ENCODE data around the gene TNNI2.

TNNI2 gene

GRCh38 chr11:1820463-1821325 is 18.1 kb upstream of the TNNI2 start:
- no peak overlapping the region for H3K4me3 ChIP-seq (ENCODE audit: low read length)

GRCh38 chr11:1821562-1821961 is 17.2 kb upstream of the TNNI2 start:
- DNase-seq: no peak
- Histone ChIP-seq H3K4me2 (ENCODE audit: low read depth, low read length) (no peak overlapping the region), H2AFZ (ENCODE audit: low read length) (no peak overlapping the region), H3K27me3 (replicated peaks; ENCODE audit: insufficient read depth, low read length) (peaks cover 84% of the 10 kb centered on the region), H3F3A (ENCODE audit: insufficient read depth, low read length) (no peaks in the 10 kb centered on the region), H3K9me3 (replicated peaks; ENCODE audit: insufficient read depth, low read length) (no peaks in the 10 kb centered on the region), H3K79me2 (ENCODE audit: low read length) (no peaks in the 10 kb centered on the region), H3K36me3 (replicated peaks; ENCODE audit: insufficient read depth, low read length) (no peaks in the 10 kb centered on the region), H3K9me2 (replicated peaks; ENCODE audit: insufficient read depth, low read length) (no peaks in the 10 kb centered on the region), H4K20me1 (ENCODE audit: insufficient read depth, low read length) (no peaks in the 10 kb centered on the region), H3K4me3 (ENCODE audit: low read length) (no peak overlapping the region), H3K4me1 (ENCODE audit: low read length) (no peaks in the 10 kb centered on the region), H3K9ac (ENCODE audit: low read length) (no peak overlapping the region), H3K27ac (ENCODE audit: low read length) (no peak overlapping the region)
- TF ChIP-seq EZH2phosphoT487 (IDR thresholded peaks at IDR 0.05; ENCODE audit: low read length): no peak
- TF ChIP-seq EZH2 (optimal IDR thresholded peaks at IDR 0.05; ENCODE audit: low read depth, low read length): no peak
- TF ChIP-seq, protein P1, sequence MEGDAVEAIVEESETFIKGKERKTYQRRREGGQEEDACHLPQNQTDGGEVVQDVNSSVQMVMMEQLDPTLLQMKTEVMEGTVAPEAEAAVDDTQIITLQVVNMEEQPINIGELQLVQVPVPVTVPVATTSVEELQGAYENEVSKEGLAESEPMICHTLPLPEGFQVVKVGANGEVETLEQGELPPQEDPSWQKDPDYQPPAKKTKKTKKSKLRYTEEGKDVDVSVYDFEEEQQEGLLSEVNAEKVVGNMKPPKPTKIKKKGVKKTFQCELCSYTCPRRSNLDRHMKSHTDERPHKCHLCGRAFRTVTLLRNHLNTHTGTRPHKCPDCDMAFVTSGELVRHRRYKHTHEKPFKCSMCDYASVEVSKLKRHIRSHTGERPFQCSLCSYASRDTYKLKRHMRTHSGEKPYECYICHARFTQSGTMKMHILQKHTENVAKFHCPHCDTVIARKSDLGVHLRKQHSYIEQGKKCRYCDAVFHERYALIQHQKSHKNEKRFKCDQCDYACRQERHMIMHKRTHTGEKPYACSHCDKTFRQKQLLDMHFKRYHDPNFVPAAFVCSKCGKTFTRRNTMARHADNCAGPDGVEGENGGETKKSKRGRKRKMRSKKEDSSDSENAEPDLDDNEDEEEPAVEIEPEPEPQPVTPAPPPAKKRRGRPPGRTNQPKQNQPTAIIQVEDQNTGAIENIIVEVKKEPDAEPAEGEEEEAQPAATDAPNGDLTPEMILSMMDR (IDR thresholded peaks at IDR 0.05; ENCODE audit: low read length): no peak

More at GRCh38 chr11:1820463-1821325, 18.1 kb upstream of the TNNI2 start:
- Histone ChIP-seq H3K9me2 (replicated peaks; ENCODE audit: insufficient read depth, low read length) (no peaks in the 10 kb centered on the region), H3F3A (ENCODE audit: insufficient read depth, low read length) (no peaks in the 10 kb centered on the region), H3K27me3 (replicated peaks; ENCODE audit: insufficient read depth, low read length) (peaks cover 84% of the 10 kb centered on the region), H3K4me2 (ENCODE audit: low read depth, low read length) (no peak overlapping the region), H4K20me1 (ENCODE audit: insufficient read depth, low read length) (no peaks in the 10 kb centered on the region), H3K4me1 (ENCODE audit: low read length) (no peaks in the 10 kb centered on the region), H3K9me3 (replicated peaks; ENCODE audit: insufficient read depth, low read length) (no peaks in the 10 kb centered on the region), H3K79me2 (ENCODE audit: low read length) (no peaks in the 10 kb centered on the region), H3K36me3 (replicated peaks; ENCODE audit: insufficient read depth, low read length) (no peaks in the 10 kb centered on the region), H2AFZ (ENCODE audit: low read length) (no peak overlapping the region), H3K9ac (ENCODE audit: low read length) (no peak overlapping the region), H3K27ac (ENCODE audit: low read length) (no peak overlapping the region)
- no peak for DNase-seq
- no peak for TF ChIP-seq EZH2 (optimal IDR thresholded peaks at IDR 0.05; ENCODE audit: low read depth, low read length)

- no peaks in the 10 kb centered on the region for H3K79me2 ChIP-seq (ENCODE audit: low read length)
- H3K9me3 ChIP-seq (replicated peaks; ENCODE audit: insufficient read depth, low read length): no peaks in the 10 kb centered on the region
- no peak overlapping the region for H3K9ac ChIP-seq (ENCODE audit: low read length)
- DNase-seq: no peak
- no peak overlapping the region for H3K4me3 ChIP-seq (ENCODE audit: low read length)
- H3K4me1 ChIP-seq (ENCODE audit: low read length): no peaks in the 10 kb centered on the region
- H3K9me2 ChIP-seq (replicated peaks; ENCODE audit: insufficient read depth, low read length): no peaks in the 10 kb centered on the region
- H3K36me3 ChIP-seq (replicated peaks; ENCODE audit: insufficient read depth, low read length): no peaks in the 10 kb centered on the region
- no peaks in the 10 kb centered on the region for H3F3A ChIP-seq (ENCODE audit: insufficient read depth, low read length)
- H3K27ac ChIP-seq (ENCODE audit: low read length): no peak overlapping the region
- H3K27me3 ChIP-seq (replicated peaks; ENCODE audit: insufficient read depth, low read length): peaks cover 84% of the 10 kb centered on the region
- no peaks in the 10 kb centered on the region for H4K20me1 ChIP-seq (ENCODE audit: insufficient read depth, low read length)
- H2AFZ ChIP-seq (ENCODE audit: low read length): no peak overlapping the region
- no peak overlapping the region for H3K4me2 ChIP-seq (ENCODE audit: low read depth, low read length)
- TF ChIP-seq, protein P1 (IDR thresholded peaks at IDR 0.05; ENCODE audit: low read length): no peak
- no peak for TF ChIP-seq EZH2phosphoT487 (IDR thresholded peaks at IDR 0.05; ENCODE audit: low read length)
- no peak for TF ChIP-seq EZH2 (optimal IDR thresholded peaks at IDR 0.05; ENCODE audit: low read depth, low read length)
Measured at GRCh38 chr11:1822648-1823375, 16.0 kb upstream of the TNNI2 start.
